GM18867 (cell line): ENCODE results near the gene CALM3.

ENCODE experiments used
- ATAC-seq: cut with Tn5 transposase; IDR thresholded peaks from one replicate; pipeline ENCODE4 v1.9.1; 2021; ENCODE audit warnings: mild to moderate bottlenecking, moderate library complexity; ENCODE audit not compliant: unreplicated experiment

Gene CALM3

DNA sequence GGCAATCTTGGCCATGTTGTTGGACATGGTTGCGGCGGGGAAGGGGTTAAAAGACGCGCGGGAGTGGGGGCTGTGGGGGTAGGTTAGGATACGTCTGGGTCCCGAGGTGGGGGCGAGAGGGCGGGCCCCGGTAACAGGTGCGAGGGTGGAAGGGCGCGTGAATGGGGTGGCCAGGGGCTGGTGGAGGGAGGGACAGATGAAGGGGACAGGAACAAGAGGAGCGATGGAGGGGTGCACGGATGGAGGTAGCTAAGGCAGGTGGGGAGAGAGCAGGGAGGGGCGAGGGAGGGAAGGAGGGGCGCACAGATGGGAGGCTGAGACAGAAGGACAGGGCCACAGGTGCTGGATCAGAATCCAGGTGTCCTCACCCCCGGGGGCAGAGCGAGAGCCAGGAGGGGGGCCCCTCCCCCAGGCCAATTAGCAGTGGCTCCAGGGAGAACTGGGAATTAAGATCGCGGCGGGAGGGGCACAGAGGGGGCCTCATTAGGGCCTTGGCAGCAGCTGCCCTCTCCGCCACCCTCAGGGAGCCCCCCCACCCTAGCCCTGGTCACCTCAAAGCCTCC, 33.6 kb downstream of the CALM3 start:
- no peak for ATAC-seq

- no peak for ATAC-seq
Observed at GRCh38 chr19:46635920-46636761, 35.0 kb downstream of the CALM3 start, which contains the start of gene GNG8. Gene GNG8 (minus strand): TSS chr19:46636202. CDS start chr19:46634682, 1,520 bp downstream.

GRCh38 chr19:46637224-46637623, 36.1 kb downstream of the CALM3 start:
- no peak for ATAC-seq

DNA sequence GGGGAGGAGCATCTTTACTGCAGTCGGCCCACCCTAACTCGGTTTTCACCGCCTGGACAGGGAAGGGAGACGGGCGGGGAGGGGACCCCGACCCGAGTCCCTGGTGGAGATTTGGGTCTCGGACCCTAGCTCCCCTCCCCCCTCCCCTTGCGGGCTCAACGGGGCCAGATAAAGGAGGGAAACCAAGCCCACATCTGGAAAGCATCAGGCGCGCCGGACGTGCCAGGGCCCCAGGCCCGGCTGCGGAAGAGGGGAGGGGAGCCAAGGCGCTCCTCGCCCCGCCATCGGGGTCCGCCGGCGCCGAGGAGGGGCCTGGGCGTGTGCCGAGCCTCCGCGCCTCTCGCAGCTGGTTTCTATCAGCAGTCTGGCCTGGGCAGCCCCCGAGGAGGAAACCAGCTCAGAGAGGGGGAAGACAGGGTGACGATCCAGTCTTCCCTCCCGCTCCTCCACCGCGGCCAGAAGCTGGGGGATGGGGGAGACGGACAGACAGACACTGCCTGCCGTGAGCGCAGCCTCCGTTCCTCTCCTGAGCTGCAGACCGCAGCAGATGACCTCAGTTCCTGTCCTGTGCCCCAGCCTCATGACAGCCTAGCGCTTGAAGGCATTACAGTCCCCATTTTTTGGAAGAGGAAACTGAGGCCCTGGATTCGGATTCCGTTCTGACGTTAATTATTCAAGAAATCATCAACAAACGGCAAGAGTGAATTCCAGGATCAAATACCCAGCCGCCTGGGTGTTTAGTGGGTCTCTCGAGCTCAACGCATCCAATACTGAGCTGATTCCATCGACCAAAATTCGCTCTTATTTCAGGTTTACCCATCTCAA, 38.4 kb downstream of the CALM3 start:
- no peak for ATAC-seq

- no peak for ATAC-seq
Observed at GRCh38 chr19:46640656-46641055, 39.5 kb downstream of the CALM3 start.

GRCh38 chr19:46644720-46645119, 43.6 kb downstream of the CALM3 start:
- no peak for ATAC-seq

- ATAC-seq: no peak
Observed at GRCh38 chr19:46646402-46646801, 45.3 kb downstream of the CALM3 start.

- ATAC-seq: no peak
Observed at GRCh38 chr19:46648060-46648960, 47.2 kb downstream of the CALM3 start.

DNA sequence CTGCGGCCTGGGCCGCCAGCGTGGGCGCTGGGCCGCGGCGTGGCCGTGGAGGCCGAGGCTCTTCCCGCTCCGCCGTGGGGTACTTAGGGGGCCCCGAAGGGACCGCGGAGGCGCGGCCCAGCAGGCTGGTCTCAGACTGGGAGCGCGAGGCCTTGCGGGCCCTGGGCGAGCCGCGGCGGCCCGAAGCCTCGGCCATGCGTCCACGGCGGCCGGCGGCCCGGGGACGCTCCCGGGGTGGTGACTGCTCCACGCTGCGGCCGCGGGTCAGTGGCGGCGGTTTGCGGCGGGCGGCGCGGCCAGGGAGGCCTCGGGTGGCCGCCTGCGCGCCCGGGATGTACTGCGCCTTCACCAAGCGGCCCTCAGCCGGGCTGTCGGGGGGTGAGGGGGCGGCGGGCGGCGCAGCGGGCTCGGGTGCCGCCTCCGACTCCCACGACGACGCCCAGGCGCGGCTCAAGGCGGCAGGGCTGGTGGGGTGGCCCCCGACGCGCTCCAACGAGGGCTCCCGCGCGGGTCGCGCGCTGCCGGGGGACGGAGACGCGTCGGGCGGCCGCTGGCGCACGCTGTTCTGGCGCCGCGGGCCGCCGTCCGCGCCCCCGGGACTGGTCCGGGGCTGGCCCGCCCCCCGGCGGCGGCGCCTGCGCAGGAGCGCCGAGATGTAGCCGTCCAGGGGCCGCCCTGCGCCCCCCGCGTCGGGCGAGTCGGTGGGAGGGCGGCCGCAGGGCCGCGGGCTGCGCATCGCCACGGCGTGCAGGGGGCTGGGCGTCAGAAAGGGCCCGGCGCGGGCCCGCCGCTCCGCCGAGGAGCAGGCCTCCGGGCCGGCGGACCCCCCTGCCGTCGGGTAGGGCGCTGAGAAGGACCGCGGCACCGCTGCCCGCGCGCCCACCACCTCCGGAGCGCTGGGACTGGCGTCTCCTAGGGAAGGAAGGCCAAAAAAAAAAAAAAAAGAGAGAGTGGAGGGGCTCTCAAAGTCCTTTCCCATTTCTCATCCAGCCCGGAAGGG, 48.1 kb downstream of the CALM3 start:
- no peak for ATAC-seq

DNA sequence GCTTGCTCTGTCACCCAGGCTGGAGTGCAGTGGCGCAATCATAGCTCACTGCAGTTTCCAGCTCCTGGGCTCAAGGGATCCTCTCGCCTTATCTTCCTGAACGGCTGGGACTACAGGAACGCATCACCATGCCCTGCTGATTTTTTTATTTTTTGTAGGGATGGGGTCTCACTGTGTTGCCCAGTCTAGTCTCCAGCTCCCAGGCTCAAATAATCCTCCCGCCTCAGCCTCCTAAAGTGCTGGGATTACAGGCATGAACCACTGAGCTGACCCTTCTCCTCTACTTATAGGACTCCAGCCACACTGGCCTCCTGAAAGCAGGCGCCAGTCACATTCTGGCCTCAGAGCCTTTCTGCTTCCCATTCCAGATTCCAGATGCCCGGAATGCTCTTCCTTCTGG, 49.3 kb downstream of the CALM3 start:
- ATAC-seq: no peak

DNA sequence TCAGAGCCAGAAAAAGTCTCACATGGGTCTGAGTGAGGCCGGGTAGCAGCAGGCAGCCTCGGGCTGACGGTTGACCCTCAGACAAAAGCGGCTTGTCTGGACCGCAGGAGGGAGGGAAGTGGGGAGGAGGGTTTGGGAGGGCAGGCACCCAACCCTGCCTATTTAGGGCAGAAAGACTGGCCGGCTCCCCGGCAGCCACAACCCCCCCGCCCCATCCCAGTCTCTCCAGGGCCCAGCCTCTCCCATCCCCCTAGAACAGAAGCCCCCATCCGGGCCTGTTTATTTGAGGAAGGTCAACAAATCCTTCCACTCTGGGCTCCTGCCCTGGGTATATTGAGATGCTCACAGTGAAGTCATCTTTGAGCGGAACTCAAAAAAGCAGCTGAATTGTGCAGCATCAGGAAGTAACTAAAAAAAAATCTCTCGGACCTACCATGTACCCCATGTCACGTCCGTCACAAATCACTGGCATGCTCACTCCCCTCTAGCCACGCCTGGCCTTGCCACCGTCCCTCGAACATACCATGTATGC, 53.6 kb downstream of the CALM3 start:
- no peak for ATAC-seq

DNA sequence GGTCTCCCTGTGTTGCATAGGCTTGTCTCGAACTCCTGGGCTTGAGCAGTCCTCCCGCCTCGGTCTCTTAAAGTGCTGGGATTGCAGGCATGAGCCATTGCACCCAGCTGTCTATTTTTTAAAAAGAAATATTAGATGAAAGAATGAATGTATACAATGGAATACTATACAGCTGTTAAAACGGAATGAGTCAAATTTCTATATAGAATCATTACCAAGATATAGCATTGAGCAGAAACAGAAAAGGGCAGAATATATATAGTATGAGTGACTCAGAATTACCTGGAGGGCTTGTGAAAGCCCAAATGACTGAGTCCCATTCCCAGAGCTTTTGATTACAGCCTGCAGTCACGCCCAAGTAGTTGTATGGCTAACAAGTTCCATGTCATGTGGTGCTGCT, 55.4 kb downstream of the CALM3 start:
- ATAC-seq: no peak

GRCh38 chr19:46659151-46660007, 58.2 kb downstream of the CALM3 start:
- ATAC-seq: no peak

- ATAC-seq: no peak
Observed at GRCh38 chr19:46660008-46660517, 58.9 kb downstream of the CALM3 start.
